CD4-positive, alpha-beta T cell treated with Interleukin-10 for 1 hour (primary cell): ENCODE data around the gene MDP1.

Source experiments
- DNase-seq: peaks from one replicate; pipeline ENCODE4 v3.0.0-alpha.2; 2020

The MDP1 gene

GRCh38 chr14:24179294-24179960 lies 36.4 kb downstream of the MDP1 start:
- no peak for DNase-seq

- no peak for DNase-seq
These were observed 37.3 kb downstream of the MDP1 start for GRCh38 chr14:24178399-24179178.

- DNase-seq, result no peak
These were observed 38.0 kb downstream of the MDP1 start for GRCh38 chr14:24177891-24178290.

GRCh38 chr14:24177041-24177825 lies 38.6 kb downstream of the MDP1 start:
- no peak for DNase-seq

GRCh38 chr14:24176599-24176998 lies 39.3 kb downstream of the MDP1 start:
- no peak for DNase-seq

GRCh38 chr14:24172871-24173281 lies 43.0 kb downstream of the MDP1 start:
- DNase-seq, result no peak

- no peak for DNase-seq
These were observed 43.5 kb downstream of the MDP1 start for GRCh38 chr14:24172261-24172860.

- DNase-seq, result peak; percentile 73
These were observed 44.2 kb downstream of the MDP1 start, which contains the start of gene REC8 for GRCh38 chr14:24171422-24172260. REC8 (plus strand) TSS chr14:24172080; CDS start chr14:24172553, 473 bp downstream.

- DNase-seq, result no peak
These were observed 48.3 kb downstream of the MDP1 start for GRCh38 chr14:24167469-24168114.

- no peak for DNase-seq
These were observed 50.1 kb downstream of the MDP1 start for GRCh38 chr14:24165785-24166184.

- no peak for DNase-seq
These were observed 51.3 kb downstream of the MDP1 start for GRCh38 chr14:24164518-24164991.
